ENCODE data around the gene CERS6. TPM values are rescaled to one million over a fixed set of nuclear protein-coding genes. Genes with fewer than 3 reads are reported as not detected.

The CERS6 gene
- total and polyA plus RNA-seq, 3 donors from 2014 or later: 24.7 to 71.0 (median 59.4) TPM

- no peak for DNase-seq
- peaks cover 3% of the 10 kb centered on the region for H3K4me1 ChIP-seq
- intact Hi-C loops (cut with DNase I; ENCODE audit: low total_unique reads): no loop called here
- H3K4me3 ChIP-seq: peak overlapping the region; percentile 29 to 37
- no peaks in the 10 kb centered on the region for H3K9me3 ChIP-seq
- no peak for TF ChIP-seq POLR2A (IDR thresholded peaks at IDR 0.05)
- TF ChIP-seq, protein P1, sequence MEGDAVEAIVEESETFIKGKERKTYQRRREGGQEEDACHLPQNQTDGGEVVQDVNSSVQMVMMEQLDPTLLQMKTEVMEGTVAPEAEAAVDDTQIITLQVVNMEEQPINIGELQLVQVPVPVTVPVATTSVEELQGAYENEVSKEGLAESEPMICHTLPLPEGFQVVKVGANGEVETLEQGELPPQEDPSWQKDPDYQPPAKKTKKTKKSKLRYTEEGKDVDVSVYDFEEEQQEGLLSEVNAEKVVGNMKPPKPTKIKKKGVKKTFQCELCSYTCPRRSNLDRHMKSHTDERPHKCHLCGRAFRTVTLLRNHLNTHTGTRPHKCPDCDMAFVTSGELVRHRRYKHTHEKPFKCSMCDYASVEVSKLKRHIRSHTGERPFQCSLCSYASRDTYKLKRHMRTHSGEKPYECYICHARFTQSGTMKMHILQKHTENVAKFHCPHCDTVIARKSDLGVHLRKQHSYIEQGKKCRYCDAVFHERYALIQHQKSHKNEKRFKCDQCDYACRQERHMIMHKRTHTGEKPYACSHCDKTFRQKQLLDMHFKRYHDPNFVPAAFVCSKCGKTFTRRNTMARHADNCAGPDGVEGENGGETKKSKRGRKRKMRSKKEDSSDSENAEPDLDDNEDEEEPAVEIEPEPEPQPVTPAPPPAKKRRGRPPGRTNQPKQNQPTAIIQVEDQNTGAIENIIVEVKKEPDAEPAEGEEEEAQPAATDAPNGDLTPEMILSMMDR (IDR thresholded peaks at IDR 0.05): no peak
- no peaks in the 10 kb centered on the region for H3K27me3 ChIP-seq
- no peaks in the 10 kb centered on the region for H3K36me3 ChIP-seq (ENCODE audit: low read depth, missing control alignments)
- WGBS, 2 donors: 38 to 52% methylated on average over 5 of the region's 5 CpGs
- peak overlapping the region; percentile 71 to 73 for H3K27ac ChIP-seq
Measured at GRCh38 chr2:168802859-168803725, 347.0 kb downstream of the CERS6 start.

- H3K27ac ChIP-seq: peak overlapping the region; percentile 71 to 73
- intact Hi-C loops (cut with DNase I; ENCODE audit: low total_unique reads): no loop called here
Measured at GRCh38 chr2:168804214-168804613, 348.1 kb downstream of the CERS6 start.

GRCh38 chr2:168805615-168806014 lies 349.5 kb downstream of the CERS6 start:
- Histone ChIP-seq H3K4me3 (no peak overlapping the region), H3K36me3 (ENCODE audit: low read depth, missing control alignments) (no peaks in the 10 kb centered on the region), H3K27ac (peak overlapping the region in 1 of 2 donors; percentile 71), H3K27me3 (no peaks in the 10 kb centered on the region), H3K4me1 (peaks cover 12% of the 10 kb centered on the region), H3K9me3 (no peaks in the 10 kb centered on the region)
- 86 to 96% methylated on average over 4 to 7 of the region's 7 CpGs for WGBS, 2 donors
- TF ChIP-seq, protein P1 (IDR thresholded peaks at IDR 0.05): no peak
- TF ChIP-seq POLR2A (IDR thresholded peaks at IDR 0.05): no peak
- DNase-seq: no peak
- intact Hi-C loops (cut with DNase I; ENCODE audit: low total_unique reads): no loop called here

More at GRCh38 chr2:168804214-168804613, 348.1 kb downstream of the CERS6 start:
- Histone ChIP-seq H3K9me3 (no peaks in the 10 kb centered on the region), H3K27me3 (no peaks in the 10 kb centered on the region), H3K4me1 (peaks cover 3% of the 10 kb centered on the region), H3K36me3 (ENCODE audit: low read depth, missing control alignments) (no peaks in the 10 kb centered on the region), H3K4me3 (peak overlapping the region in 1 of 2 donors; percentile 37)
- peak; percentile 70 for DNase-seq
- WGBS, 2 donors: 33 to 37% methylated on average over 3 of the region's 3 CpGs
- TF ChIP-seq POLR2A (IDR thresholded peaks at IDR 0.05): no peak
- TF ChIP-seq, protein P1 (IDR thresholded peaks at IDR 0.05): no peak

- Histone ChIP-seq H3K27me3 (no peaks in the 10 kb centered on the region), H3K4me1 (peaks cover 44% of the 10 kb centered on the region), H3K4me3 (no peak overlapping the region), H3K36me3 (ENCODE audit: low read depth, missing control alignments) (no peaks in the 10 kb centered on the region), H3K27ac (peak overlapping the region in 1 of 2 donors; percentile 33), H3K9me3 (no peaks in the 10 kb centered on the region)
- intact Hi-C loops (cut with DNase I; ENCODE audit: low total_unique reads): no loop called here
- no peak for DNase-seq
- TF ChIP-seq, protein P1 (IDR thresholded peaks at IDR 0.05): no peak
Measured at GRCh38 chr2:168809537-168809936, 353.5 kb downstream of the CERS6 start.

Data from testis (tissue), 3 donors.